GM03348 (cell line): ENCODE data around the gene RHBDF2.

Experiments used
- DNase-seq: peaks from one replicate; pipeline ENCODE4 v3.0.0; 2012; ENCODE audit warnings: low spot score

The RHBDF2 gene

DNA sequence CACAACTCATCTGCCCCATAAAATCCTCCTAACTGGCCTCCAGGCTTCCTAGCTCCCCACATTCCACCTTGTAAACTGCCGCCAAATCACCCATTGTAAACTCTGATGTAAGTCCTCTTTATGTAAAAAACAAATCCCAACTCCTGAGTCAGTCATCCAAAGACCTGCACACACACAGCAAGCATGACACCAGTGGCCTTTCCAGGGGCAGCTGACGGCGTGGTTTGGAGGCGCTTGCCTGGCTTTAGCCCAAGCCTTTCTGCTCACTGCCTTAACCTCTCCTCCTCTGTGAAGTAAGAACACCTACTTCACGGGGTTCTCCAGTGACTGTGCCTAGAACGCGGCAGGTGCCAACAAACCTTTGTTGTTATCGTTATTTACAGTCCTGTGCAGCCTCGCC, 62.3 kb downstream of the RHBDF2 start:
- no peak for DNase-seq

DNA sequence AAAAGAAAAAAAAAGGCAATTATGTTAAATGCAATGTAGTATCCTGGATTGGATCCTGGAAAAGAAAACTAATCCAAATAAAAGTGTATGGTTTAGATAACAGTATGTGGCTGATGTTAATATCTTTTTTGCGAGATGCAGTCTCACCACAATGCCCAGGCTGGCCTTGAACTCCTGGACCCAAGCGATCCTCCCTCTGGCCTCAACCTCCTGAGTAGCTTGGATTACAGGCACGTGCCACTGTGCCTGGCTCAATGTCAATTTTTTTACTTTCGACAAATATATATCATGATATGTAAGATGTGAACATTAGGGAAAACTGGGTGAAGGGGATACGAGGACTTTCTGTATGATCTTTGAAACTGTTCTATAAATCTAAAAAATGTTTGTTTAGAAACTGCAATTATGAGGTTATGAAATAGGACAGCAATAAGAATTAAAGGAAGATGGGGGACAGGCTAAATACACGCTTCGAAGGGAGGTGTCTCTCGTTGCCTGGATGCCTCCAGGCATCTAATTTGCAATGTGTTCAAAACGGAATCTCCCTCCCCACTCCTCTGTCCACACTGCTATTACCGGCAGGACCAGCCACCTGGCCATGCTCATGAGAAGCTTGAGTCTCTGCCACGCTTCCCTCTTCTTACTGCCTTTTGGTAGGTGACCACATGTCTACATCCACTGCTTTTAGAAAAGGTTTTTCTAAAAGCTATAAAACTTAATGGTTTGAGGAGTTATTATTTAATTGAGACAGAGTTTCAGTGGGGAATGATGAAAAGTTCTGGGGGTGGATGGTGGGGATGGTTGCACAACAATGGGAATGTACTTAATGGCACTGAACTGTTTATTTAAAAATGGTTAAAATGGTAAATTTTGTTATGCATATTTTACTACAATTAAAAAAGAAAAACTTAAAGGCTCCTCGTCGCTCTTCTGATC, 63.5 kb downstream of the RHBDF2 start:
- DNase-seq = no peak

DNA sequence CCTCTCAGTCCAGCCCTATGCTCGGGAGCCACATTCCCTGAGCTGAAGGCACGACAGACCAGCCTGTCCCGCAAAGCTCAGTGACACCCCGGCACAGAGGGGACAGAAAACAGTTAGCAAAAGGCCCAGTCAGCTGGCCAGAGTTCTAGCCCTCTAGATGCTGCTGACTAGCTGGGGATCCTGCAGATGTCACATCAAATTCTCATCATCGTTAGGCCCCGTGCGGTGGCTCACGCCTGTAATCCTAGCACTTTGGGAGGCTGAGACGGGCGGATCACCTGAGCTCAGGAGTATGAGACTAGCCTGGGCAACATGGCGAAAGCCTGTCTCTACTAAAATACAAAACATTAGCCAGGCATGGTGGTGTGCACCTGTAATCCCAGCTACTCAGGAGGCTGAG, 65.5 kb downstream of the RHBDF2 start:
- no peak for DNase-seq

DNA sequence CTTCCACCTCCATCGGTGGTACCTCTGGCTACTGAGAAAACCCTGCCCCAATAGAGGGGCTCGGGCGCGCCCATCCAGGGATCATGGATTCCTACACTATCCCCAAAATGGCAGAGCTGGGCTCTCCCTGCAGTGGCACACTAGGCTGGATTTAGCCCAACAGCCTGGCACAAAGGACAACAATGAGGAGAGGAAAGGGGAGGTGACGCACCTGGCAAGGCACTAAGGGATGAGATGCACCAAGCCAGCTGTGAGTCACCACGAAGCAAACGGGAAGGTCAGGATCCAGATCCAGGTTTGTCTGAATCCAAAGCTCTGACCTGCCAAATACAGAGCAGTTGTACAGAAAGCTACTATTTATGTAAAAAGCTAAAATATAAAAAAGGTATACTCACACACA, 66.4 kb downstream of the RHBDF2 start:
- DNase-seq = no peak

DNA sequence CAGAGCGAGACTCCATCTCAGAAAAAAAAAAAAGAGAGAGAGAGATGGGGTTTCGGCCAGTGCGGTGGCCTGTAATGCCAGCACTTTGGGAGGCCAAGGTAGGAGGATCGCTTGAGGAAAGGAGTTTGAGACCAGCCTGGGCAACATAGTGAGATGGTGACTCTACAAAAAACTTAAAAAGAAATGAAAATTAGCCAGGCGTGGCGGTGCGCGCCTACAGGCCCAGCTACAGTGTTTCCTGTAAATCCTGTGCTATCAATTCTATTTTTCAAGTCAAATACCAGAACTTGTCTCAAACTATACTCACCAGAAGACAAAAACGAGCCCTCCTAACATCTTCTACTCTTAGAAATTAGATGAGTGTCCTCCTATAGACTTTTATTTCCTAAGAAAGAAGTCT, 67.5 kb downstream of the RHBDF2 start:
- DNase-seq = no peak

DNA sequence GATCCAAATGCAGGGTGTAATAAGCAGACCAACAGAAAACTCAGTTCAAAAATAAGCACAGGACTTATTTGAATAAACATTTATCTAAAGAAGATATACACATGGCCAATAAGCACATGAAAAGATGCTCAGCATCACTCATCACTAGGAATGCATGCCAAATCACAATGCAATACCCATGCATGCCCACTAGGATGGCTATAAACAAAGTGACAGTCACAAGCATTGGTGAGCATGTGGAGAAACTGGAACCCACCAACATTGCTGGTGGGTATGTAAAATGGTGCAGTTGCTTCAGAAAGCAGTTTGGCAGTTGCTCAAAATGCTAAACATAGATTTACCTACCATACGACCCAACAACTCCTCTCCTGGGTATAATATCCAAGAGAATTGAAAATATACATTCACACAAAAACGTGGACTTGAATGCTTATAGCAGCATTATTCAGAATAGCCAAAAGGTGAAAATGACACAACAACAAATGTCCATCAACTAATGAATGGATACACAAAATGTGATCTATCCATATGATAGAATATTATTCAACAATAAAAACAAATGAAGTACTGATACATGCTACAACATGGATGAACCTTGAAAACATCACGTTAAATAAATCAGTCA, 68.4 kb downstream of the RHBDF2 start:
- DNase-seq = no peak

DNA sequence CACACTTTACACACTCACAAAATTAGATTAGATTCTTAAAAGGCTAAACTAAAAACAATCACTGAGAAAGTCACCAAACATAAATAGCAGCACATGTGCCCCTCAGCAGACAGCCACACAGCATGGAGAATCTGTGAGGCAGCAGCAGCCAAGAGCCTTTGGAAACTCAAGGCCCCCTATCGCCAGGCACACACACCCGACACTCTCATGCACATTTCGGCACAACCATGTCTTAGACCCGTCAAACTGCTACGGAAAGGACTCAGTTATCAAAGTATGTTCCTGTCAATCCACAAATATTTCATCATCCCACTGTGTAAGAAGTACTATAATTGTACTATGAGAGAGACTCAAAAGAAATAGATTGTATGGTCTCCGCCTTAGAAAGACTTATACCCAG, 69.2 kb downstream of the RHBDF2 start:
- DNase-seq = no peak

DNA sequence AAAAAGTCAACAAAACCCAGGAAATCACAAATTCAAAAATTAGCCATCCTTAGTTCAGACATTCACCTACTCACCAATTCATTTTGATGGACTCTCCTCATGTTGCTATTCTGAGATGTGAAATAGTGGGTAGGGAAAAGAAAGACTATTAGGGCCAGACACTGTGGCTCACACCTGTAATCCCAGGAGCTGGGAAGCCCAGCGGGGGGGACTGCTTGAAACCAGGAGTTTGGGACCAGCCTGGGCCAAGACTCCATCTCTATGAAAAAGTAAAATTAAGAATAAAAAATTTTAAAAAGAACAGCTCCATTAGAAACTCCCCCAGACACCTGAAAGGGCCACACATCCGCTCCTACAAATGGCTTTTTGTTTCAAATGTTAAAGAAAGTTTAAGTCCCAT, 69.7 kb downstream of the RHBDF2 start:
- no peak for DNase-seq

DNA sequence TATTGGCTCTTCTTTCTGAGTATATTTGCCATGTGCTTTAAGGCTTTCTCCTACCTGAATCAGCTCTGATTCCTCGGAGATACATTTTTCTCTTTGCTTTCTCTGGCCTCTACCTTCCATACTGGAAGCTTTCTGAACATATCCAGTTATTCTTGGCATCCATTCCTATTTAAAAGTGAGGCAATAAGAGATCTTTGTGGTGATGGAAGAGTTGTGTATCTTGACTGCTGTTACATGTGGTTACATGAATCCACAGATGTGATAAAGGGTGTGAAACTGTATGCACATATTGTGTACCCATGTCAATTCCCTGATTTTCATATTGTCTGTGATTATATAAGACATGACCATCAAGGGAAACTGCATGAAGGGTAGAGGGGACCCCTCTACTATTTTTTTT, 72.7 kb downstream of the RHBDF2 start:
- DNase-seq = no peak

DNA sequence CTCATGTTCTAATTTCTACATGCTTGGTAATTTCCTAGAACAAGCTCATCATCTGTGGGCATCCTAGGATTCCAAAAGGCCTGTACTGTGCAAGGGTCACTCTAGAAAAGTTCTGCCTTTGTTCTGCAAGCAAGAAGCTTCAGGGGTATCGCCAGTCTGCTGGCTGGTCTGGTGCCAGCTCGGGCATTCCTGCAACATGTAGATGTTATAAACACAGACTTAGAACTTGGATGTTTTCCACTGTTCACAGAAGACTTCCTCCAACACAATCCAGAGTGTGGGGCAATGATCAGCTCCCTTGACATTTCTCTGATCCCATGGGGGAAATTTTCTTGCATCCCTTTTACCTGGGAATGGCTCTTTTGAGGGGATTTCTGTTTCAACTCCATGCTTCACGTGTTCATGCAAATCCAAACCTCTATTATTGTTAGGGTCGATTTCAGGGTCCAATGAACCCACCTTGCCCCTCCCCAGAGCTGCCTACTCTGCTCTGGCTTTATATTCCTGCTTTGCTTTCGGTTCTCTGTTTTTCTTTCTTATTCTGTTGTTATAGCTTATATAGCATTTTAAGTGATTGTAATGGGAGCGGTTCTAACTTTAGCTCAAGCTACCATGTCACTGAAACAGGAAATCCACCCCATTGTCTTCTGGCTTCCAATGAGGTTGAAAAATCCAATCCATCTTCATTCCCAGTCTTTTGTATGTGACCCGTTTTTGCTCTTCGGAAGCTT, 73.6 kb downstream of the RHBDF2 start:
- no peak for DNase-seq

DNA sequence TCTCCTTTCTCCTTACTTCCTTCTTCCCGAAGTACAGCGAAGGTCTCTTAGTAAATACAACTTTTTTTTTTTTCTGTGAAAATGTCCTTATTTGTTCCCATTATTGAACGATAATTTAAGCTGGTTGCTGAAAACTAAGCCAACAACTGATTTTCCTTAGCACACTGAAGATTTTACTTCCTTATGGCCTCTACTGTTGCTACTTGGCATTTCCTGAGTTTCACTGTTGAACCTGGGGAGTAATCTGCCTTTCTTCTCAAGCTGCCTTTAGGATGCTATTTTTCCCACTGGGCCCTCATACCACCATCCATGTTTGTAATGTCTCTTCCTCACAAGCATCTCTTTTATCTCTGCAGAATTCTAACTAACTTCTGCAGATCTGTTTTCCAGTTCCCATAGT, 74.4 kb downstream of the RHBDF2 start:
- no peak for DNase-seq

DNA sequence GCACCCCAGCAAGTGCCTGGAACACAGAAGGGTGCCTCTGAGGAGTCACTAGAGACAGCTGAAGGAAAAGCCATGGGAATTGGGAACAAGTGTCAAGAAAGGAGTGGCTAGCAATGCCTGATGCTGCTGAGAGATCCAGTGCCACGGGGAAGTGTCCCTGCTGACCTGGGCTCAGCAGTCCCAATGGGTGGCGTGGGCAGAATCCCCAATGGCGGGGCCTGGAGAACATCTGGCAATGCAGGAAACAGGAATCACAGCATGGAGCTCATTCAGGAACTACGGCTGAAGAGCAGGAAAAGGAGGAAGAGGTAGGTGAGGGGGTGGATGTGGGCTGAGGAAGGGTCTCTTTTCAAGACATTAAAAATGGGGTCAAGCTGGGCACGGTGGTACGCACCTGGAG, 78.4 kb downstream of the RHBDF2 start:
- no peak for DNase-seq

DNA sequence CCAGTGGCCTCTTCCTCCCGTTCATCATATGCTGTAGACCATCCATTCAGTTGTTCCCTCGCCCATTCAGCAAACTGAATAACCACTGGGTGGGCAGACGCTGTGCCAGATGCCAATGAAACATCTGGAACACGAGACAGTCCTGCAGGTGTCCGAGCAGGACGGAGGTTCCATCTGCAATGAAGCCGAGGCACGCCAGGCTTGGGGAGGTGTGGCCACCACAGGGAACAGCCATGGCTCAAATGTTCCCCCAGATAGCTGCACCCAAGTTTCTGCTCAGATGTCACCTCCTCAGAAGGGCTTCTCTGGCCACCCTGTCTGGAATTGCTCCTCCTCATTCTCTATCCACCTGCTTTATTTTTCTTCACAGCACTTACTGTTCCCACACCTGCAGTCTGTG, 78.8 kb downstream of the RHBDF2 start:
- no peak for DNase-seq

DNA sequence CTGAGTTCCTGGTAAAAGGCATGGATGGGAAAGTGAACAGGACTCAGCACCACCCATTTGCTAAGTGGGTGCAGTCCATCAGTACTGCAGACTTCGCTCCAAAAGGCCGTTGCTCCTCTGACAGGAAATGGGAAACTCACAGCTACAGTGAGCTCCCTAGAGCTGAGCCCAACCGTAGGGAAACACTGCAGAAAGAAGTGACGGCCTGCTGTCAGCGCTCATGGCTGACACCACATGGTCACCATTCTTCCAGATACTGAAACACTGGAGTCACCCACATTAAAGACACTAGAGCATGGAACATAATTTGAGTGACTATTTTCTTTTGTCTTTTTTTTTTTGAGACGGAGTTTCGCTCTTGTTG, 80.2 kb downstream of the RHBDF2 start:
- DNase-seq = peak; percentile 39
